ENCODE data around the gene UNK.

DNA sequence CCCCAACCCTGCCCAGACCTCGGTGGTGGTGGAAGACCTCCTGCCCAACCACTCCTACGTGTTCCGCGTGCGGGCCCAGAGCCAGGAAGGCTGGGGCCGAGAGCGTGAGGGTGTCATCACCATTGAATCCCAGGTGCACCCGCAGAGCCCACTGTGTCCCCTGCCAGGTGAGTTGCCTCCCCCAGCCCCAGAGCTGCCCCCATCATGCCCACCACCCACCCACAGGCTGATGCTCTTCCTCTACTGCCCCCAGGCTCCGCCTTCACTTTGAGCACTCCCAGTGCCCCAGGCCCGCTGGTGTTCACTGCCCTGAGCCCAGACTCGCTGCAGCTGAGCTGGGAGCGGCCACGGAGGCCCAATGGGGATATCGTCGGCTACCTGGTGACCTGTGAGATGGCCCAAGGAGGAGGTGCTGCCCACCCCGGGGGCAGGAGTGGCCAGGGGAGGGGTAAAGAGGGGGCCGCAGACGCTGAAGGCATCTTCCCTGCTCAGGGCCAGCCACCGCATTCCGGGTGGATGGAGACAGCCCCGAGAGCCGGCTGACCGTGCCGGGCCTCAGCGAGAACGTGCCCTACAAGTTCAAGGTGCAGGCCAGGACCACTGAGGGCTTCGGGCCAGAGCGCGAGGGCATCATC, 28.0 kb upstream of the UNK start:
- TF ChIP-seq REST (IDR thresholded peaks at IDR 0.05) (no peak), JUND (IDR thresholded peaks at IDR 0.05) (no peak), GABPA (IDR thresholded peaks at IDR 0.05 in 1 of 2, conservative IDR thresholded peaks at IDR 0.05 in 1 of 2) (no peak), RAD21 (IDR thresholded peaks at IDR 0.05) (no peak), FOXA2 (IDR thresholded peaks at IDR 0.05) (no peak), FOXA1 (IDR thresholded peaks at IDR 0.05) (no peak), ATF3 (IDR thresholded peaks at IDR 0.05) (no peak), EGR1 (IDR thresholded peaks at IDR 0.05; ENCODE audit: low read depth in 2 of 2) (no peak), YY1 (IDR thresholded peaks at IDR 0.05) (no peak)
- TF ChIP-seq, protein P1, sequence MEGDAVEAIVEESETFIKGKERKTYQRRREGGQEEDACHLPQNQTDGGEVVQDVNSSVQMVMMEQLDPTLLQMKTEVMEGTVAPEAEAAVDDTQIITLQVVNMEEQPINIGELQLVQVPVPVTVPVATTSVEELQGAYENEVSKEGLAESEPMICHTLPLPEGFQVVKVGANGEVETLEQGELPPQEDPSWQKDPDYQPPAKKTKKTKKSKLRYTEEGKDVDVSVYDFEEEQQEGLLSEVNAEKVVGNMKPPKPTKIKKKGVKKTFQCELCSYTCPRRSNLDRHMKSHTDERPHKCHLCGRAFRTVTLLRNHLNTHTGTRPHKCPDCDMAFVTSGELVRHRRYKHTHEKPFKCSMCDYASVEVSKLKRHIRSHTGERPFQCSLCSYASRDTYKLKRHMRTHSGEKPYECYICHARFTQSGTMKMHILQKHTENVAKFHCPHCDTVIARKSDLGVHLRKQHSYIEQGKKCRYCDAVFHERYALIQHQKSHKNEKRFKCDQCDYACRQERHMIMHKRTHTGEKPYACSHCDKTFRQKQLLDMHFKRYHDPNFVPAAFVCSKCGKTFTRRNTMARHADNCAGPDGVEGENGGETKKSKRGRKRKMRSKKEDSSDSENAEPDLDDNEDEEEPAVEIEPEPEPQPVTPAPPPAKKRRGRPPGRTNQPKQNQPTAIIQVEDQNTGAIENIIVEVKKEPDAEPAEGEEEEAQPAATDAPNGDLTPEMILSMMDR (IDR thresholded peaks at IDR 0.05; ENCODE audit: low read depth, low read length, missing input control) = no peak
- TF ChIP-seq, protein P2, sequence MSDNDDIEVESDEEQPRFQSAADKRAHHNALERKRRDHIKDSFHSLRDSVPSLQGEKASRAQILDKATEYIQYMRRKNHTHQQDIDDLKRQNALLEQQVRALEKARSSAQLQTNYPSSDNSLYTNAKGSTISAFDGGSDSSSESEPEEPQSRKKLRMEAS (IDR thresholded peaks at IDR 0.05) = no peak
